GM23248 (cell line): Measurements from ENCODE around the gene ZSWIM6.

Experiments used
- EZH2 ChIP-seq: fragments of 200-600 bp; sonication (generic); IDR thresholded peaks from 2 replicates; pipeline ENCODE4 v1.6.1; 2018; ENCODE audit warnings: antibody characterized with exemption, mild to moderate bottlenecking; ENCODE audit not compliant: insufficient read depth, poor library complexity, severe bottlenecking
- EZH2phosphoT487 ChIP-seq: fragments of 200-600 bp; sonication (generic); IDR thresholded peaks from 2 replicates; pipeline ENCODE4 v1.6.1; 2018; ENCODE audit warnings: antibody characterized with exemption, moderate library complexity, mild to moderate bottlenecking, low read depth; ENCODE audit not compliant: insufficient read depth

DNA sequence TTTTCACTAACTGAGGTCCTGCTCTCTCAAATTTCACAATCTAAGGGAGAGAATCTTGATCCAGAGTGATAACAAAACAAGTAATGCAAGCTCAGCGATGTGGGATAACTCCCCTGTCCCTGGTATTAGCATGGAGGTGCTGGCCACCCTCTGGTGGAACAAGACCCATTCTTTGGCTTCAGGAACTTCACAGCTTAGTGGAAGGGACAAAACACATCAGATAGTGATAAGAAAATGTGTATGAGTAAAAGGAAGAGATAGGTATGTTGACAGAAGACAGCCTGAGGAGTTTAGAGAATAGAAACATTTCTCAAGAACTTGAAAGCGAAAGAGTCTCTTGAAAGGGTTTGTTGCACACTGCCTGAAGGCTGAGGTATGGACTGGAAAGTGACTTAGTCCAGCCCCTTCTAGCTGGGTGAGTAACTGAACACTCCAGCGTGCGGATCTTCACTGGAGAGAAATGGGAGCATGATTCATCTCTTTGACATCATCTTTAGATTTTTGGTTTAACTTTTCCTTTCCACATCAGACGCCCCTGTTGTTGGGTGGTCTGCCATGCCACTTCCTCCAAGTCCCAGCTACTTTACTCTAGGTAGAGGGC is 25.4 kb upstream of the ZSWIM6 start:
- TF ChIP-seq EZH2 = no peak
- no peak for TF ChIP-seq EZH2phosphoT487
